Neural cell (in vitro differentiated cells): ENCODE data around the gene CREB3L1.
A peak's percentile ranks its signal among the peaks of the same experiment; 100 is the strongest.

Source experiments
- EP300 ChIP-seq: fragments of 450-650 bp; conservative IDR thresholded peaks from 2 replicates; pipeline ENCODE4 v1.6.1; 2014; ENCODE audit warnings: antibody characterized with exemption, mild to moderate bottlenecking, moderate library complexity; ENCODE audit not compliant: poor library complexity, severe bottlenecking
- EZH2 ChIP-seq: fragments of 200-600, 300-800 bp; shearing (Covaris generic), sonication (generic); IDR thresholded peaks from 2 replicates; pipeline ENCODE4 v1.6.1; 2014; ENCODE audit warnings: antibody characterized with exemption, low read length, borderline replicate concordance, mild to moderate bottlenecking; ENCODE audit not compliant: insufficient read depth, poor library complexity, severe bottlenecking
- POLR2AphosphoS5 ChIP-seq: IDR thresholded peaks from 2 replicates; pipeline ENCODE4 v1.6.1; 2012
- SMC3 ChIP-seq: fragments of 450-650 bp; conservative IDR thresholded peaks from 2 replicates; pipeline ENCODE4 v1.6.1; 2014; ENCODE audit warnings: antibody characterized with exemption, mild to moderate bottlenecking, moderate library complexity; ENCODE audit not compliant: poor library complexity
- TAF1 ChIP-seq: IDR thresholded peaks from 2 replicates; pipeline ENCODE4 v1.6.1; 2012; ENCODE audit warnings: low read depth
- TF ChIP-seq, protein P1 (sequence below): fragments of 450-650 bp; IDR thresholded peaks from 2 replicates; pipeline ENCODE4 v1.5.1; 2014; ENCODE audit warnings: antibody characterized with exemption, mild to moderate bottlenecking, moderate library complexity; ENCODE audit not compliant: poor library complexity, severe bottlenecking
- TF ChIP-seq, protein P2 (sequence below): IDR thresholded peaks from 2 replicates; pipeline ENCODE4 v1.6.1; 2012; ENCODE audit warnings: borderline replicate concordance

GRCh38 chr11:46333394-46333947, 56.0 kb downstream of the CREB3L1 start:
- TF ChIP-seq, protein P1, sequence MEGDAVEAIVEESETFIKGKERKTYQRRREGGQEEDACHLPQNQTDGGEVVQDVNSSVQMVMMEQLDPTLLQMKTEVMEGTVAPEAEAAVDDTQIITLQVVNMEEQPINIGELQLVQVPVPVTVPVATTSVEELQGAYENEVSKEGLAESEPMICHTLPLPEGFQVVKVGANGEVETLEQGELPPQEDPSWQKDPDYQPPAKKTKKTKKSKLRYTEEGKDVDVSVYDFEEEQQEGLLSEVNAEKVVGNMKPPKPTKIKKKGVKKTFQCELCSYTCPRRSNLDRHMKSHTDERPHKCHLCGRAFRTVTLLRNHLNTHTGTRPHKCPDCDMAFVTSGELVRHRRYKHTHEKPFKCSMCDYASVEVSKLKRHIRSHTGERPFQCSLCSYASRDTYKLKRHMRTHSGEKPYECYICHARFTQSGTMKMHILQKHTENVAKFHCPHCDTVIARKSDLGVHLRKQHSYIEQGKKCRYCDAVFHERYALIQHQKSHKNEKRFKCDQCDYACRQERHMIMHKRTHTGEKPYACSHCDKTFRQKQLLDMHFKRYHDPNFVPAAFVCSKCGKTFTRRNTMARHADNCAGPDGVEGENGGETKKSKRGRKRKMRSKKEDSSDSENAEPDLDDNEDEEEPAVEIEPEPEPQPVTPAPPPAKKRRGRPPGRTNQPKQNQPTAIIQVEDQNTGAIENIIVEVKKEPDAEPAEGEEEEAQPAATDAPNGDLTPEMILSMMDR = no peak
- TF ChIP-seq TAF1 (peak; percentile 60), POLR2AphosphoS5 (no peak), EZH2 (no peak), EP300 (peak; percentile 17), SMC3 (no peak)
- TF ChIP-seq, protein P2, sequence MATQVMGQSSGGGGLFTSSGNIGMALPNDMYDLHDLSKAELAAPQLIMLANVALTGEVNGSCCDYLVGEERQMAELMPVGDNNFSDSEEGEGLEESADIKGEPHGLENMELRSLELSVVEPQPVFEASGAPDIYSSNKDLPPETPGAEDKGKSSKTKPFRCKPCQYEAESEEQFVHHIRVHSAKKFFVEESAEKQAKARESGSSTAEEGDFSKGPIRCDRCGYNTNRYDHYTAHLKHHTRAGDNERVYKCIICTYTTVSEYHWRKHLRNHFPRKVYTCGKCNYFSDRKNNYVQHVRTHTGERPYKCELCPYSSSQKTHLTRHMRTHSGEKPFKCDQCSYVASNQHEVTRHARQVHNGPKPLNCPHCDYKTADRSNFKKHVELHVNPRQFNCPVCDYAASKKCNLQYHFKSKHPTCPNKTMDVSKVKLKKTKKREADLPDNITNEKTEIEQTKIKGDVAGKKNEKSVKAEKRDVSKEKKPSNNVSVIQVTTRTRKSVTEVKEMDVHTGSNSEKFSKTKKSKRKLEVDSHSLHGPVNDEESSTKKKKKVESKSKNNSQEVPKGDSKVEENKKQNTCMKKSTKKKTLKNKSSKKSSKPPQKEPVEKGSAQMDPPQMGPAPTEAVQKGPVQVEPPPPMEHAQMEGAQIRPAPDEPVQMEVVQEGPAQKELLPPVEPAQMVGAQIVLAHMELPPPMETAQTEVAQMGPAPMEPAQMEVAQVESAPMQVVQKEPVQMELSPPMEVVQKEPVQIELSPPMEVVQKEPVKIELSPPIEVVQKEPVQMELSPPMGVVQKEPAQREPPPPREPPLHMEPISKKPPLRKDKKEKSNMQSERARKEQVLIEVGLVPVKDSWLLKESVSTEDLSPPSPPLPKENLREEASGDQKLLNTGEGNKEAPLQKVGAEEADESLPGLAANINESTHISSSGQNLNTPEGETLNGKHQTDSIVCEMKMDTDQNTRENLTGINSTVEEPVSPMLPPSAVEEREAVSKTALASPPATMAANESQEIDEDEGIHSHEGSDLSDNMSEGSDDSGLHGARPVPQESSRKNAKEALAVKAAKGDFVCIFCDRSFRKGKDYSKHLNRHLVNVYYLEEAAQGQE = no peak
